GM12878 (cell line): ENCODE results near the gene CAMK4. TPM values are rescaled to one million over a fixed set of nuclear protein-coding genes. Genes with fewer than 3 reads are reported as not detected.
A peak's percentile ranks its signal among the peaks of the same experiment; 100 is the strongest.

Source experiments
- ATAC-seq: fragments of 200-7000 bp; cut with Tn5 transposase; 3 replicates; pipeline ENCODE4 v1.9.1; 2020; ENCODE audit warnings: mild to moderate bottlenecking, moderate library complexity
- BruUV-seq: library from RNA; stranded (reverse); fragments of 400-500 nt; replicated peaks from 2 replicates; lab custom pipeline; 2021; lab: Mats Ljungman, UMichigan
- CTCF ChIA-PET: fragments of 300-600 bp; sonication (Branson Sonifier 250); formaldehyde crosslinking; extraction: SDS; loops from one replicate; lab custom pipeline; 2021; ENCODE audit warnings: inconsistent platforms; lab: Yijun Ruan, JAX
- POLR2A ChIA-PET: fragments of 350-600 bp; formaldehyde crosslinking; extraction: SDS; loops from one replicate; lab custom pipeline; 2021; ENCODE audit warnings: inconsistent platforms; lab: Charles Lee
- RAD21 ChIA-PET: fragments of 300-600 bp; sonication (Branson Sonifier 250); formaldehyde crosslinking; loops from one replicate; lab custom pipeline; 2023; ENCODE audit warnings: antibody characterized with exemption; ENCODE audit not compliant: unreplicated experiment; lab: Charles Lee
- SMC1A ChIA-PET: fragments of 300-600 bp; sonication (Branson Sonifier 250); formaldehyde crosslinking; loops from one replicate; lab custom pipeline; 2023; ENCODE audit not compliant: unreplicated experiment, uncharacterized antibody; lab: Charles Lee
- DNase-seq: peaks from one replicate; pipeline ENCODE4 v3.0.0-alpha.2; 2011; ENCODE audit warnings: low read depth, low spot score
- FAIRE-seq: peaks from 3 replicates; lab custom pipeline; 2011; peaks lifted over from hg19 to GRCh38; lab: Jason Lieb, UNC
- H2AFZ ChIP-seq: 2 replicates; pipeline ENCODE4 v1.6.0; 2011; ENCODE audit warnings: low read depth, low read length, control low read depth; ENCODE audit not compliant: control insufficient read depth
- H3K27ac ChIP-seq: 2 replicates; pipeline ENCODE4 v1.5.1; 2011; ENCODE audit warnings: control low read depth; ENCODE audit not compliant: control insufficient read depth, insufficient read depth
- H3K27me3 ChIP-seq, 2 experiments: replicated peaks in 1 of 2; 2 replicates each; pipeline versions ENCODE4 v1.6.0 to v1.6.1; 2011; ENCODE audit warnings: low read length in 1 of 2; ENCODE audit not compliant: control insufficient read depth in 2 of 2, insufficient read depth in 2 of 2
- H3K36me3 ChIP-seq, 2 experiments: 2 replicates each; pipeline ENCODE4 v1.5.1; 2011; ENCODE audit warnings: low read length in 1 of 2; ENCODE audit not compliant: control insufficient read depth in 2 of 2, insufficient read depth in 2 of 2
- H3K4me1 ChIP-seq: 2 replicates; pipeline ENCODE4 v1.6.1; 2011; ENCODE audit warnings: mild to moderate bottlenecking, low read length, moderate library complexity, mixed read lengths; ENCODE audit not compliant: control insufficient read depth, insufficient read depth
- H3K4me2 ChIP-seq: 2 replicates; pipeline ENCODE4 v1.6.0; 2011; ENCODE audit warnings: control low read depth; ENCODE audit not compliant: control insufficient read depth, insufficient read depth
- H3K4me3 ChIP-seq: fragments of 200-600 bp; sonication (generic); 2 replicates; pipeline ENCODE4 v1.5.1; 2016
- H3K79me2 ChIP-seq: 2 replicates; pipeline ENCODE4 v1.6.0; 2011; ENCODE audit warnings: low read length; ENCODE audit not compliant: control insufficient read depth, insufficient read depth
- H3K9ac ChIP-seq: 2 replicates; pipeline ENCODE4 v1.8.0; 2011; ENCODE audit warnings: low read length, control low read depth, mixed read lengths; ENCODE audit not compliant: control insufficient read depth, insufficient read depth
- H3K9me3 ChIP-seq: replicated peaks from 3 replicates; pipeline ENCODE4 v1.5.1; 2011; ENCODE audit warnings: mild to moderate bottlenecking, low read length; ENCODE audit not compliant: control insufficient read depth, insufficient read depth
- H4K20me1 ChIP-seq: 2 replicates; pipeline ENCODE4 v1.6.0; 2011; ENCODE audit not compliant: control insufficient read depth, insufficient read depth
- ASH2L ChIP-seq: fragments of 300-600, 200-600 bp; sonication (generic); IDR thresholded peaks from 2 replicates; pipeline ENCODE4 v1.6.1; 2017; ENCODE audit warnings: low read depth, mild to moderate bottlenecking, borderline replicate concordance
- CBX5 ChIP-seq: sonication (generic); IDR thresholded peaks from 2 replicates; pipeline ENCODE4 v1.6.1; 2016; ENCODE audit warnings: low read depth, moderate library complexity, mild to moderate bottlenecking, inconsistent platforms
- KAT2A ChIP-seq: conservative IDR thresholded peaks from 2 replicates; pipeline ENCODE4 v1.6.1; 2011; ENCODE audit warnings: low read depth, low read length; ENCODE audit not compliant: control insufficient read depth
- SPI1 ChIP-seq: IDR thresholded peaks from 2 replicates; pipeline ENCODE4 v1.6.1; 2011; ENCODE audit warnings: low read depth, mild to moderate bottlenecking, low read length, moderate library complexity, borderline replicate concordance; ENCODE audit not compliant: insufficient read depth
- YY1 ChIP-seq: IDR thresholded peaks from 2 replicates; pipeline ENCODE4 v1.6.1; 2011; ENCODE audit warnings: low read depth, mild to moderate bottlenecking, low read length
- WGBS: methylation state at CpG from one replicate; pipeline ENCODE4 v1.1.6; 2016; ENCODE audit warnings: low lambda C conversion rate; ENCODE audit not compliant: insufficient replicate concordance, insufficient coverage; ENCODE audit errors: missing lambda C conversion rate; 5-methylcytosine and 5-hydroxymethylcytosine counted together
- in situ Hi-C: fragments of 300-500 bp; cut with MboI; formaldehyde crosslinking; loops from 9 replicates; pipeline ENCODE4 v1.14.3; 2018; ENCODE audit warnings: mixed read lengths
- intact Hi-C: fragments of 100-400 bp; cut with micrococcal nuclease; formaldehyde crosslinking; loops from one replicate; pipeline ENCODE4 v1.14.2; 2022; ENCODE audit not compliant: unreplicated experiment
- polyA plus RNA-seq, 11 experiments: library from polyadenylated mRNA; depleted of rRNA in 4 of 11; unstranded in 6 of 11; stranded (reverse) in 5 of 11; fragments of >200 nt; fragmentation: Nextera tagmentation in 4 of 11; fragmentation: Illumina TruSeq in 1 of 11; extraction: Ambion mirVana in 4 of 11; extraction: Trizol in 1 of 11; gene quantifications; 1 replicate in 1 of 11; 2 replicates in 10 of 11; pipeline versions ENCODE4 v1.2.1 to v1.2.3, GENCODE V29; 2011 to 2016; ENCODE audit warnings: inconsistent platforms in 2 of 11, missing spikeins in 2 of 11, low read depth in 1 of 11
- total RNA-seq, 4 experiments: library from RNA; depleted of rRNA in 3 of 4; stranded (reverse); fragments of >200 nt in 3 of 4; fragmentation: Illumina TruSeq in 1 of 4; extraction: Trizol in 1 of 4; gene quantifications; 2 replicates each; pipeline versions ENCODE4 v1.2.1 to v1.2.3, GENCODE V29; 2013 to 2021
- TF ChIP-seq, protein P1 (sequence below): fragments of 150-350 bp; IDR thresholded peaks from 2 replicates; pipeline ENCODE4 v1.6.1; 2016; ENCODE audit warnings: low read depth, low read length

The CAMK4 gene
- total and polyA plus RNA-seq, 10 of the 15 experiments (the other 5 are each of a cell fraction or from before 2014, with no cell fraction given), result 13.3 to 51.9 (median 35.3) TPM

DNA sequence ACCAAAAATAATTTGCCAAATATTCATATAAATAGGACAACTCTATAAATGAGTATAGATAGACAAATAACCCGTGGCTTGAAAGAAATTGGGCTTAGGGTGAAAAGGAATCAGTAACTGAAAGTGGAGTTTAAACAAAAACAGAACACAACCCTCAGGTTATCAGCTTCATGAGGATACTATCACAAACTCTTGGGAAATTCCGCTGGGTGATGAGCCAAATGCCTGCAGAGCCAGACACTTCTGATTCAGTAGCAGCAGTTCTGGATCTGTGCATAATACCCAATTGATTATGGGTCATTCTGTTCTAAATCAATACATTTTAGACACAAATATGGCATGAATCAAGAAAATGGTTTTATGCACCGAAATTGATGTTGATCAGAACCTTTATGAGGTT, 72.4 kb downstream of the CAMK4 start (continued):
- TF ChIP-seq KAT2A (no peak), SPI1 (no peak)

DNA sequence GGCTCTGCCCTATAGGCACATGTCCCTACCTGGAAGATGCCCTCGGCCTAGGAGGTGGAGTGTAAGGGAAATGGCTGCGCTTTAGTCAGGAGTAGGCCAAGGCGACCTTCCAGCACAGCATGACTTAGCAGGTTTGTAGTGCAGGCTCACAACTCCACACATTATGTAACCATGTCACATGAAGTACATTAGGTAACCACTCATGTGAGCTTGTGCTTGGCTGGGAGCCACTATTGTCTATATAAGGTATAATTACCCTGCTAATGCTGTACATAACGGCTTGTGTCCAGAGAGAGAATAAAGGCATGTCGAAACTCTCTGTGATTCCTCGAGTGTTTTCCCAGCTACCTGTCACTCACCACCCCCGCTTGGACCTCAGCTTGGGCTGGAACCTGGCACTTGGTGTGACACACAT, 74.9 kb downstream of the CAMK4 start:
- Histone ChIP-seq H3K36me3 (peaks cover 0 to 2% of the 10 kb centered on the region in 2 experiments; a peak in 2 of 4 replicates), H3K4me2 (no peak overlapping the region), H3K4me1 (no peaks in the 10 kb centered on the region), H3K4me3 (peak overlapping the region; percentile 29; the same call in 1 of the 2 replicates), H3K27ac (no peak overlapping the region), H3K9ac (no peak overlapping the region), H3K9me3 (peaks cover 21% of the 10 kb centered on the region), H4K20me1 (no peaks in the 10 kb centered on the region), H2AFZ (no peak overlapping the region), H3K79me2 (peaks cover 5% of the 10 kb centered on the region), H3K27me3 (no peaks in the 10 kb centered on the region)
- no peak for FAIRE-seq
- no peak; the same call in 2 of the 3 replicates for ATAC-seq
- TF ChIP-seq CBX5 (peak; percentile 86; the same call in 1 of the 2 replicates), YY1 (0 out of 2 replicates have a peak, but pooled peaks have one; percentile 22), ASH2L (no peak)
- TF ChIP-seq, protein P1, sequence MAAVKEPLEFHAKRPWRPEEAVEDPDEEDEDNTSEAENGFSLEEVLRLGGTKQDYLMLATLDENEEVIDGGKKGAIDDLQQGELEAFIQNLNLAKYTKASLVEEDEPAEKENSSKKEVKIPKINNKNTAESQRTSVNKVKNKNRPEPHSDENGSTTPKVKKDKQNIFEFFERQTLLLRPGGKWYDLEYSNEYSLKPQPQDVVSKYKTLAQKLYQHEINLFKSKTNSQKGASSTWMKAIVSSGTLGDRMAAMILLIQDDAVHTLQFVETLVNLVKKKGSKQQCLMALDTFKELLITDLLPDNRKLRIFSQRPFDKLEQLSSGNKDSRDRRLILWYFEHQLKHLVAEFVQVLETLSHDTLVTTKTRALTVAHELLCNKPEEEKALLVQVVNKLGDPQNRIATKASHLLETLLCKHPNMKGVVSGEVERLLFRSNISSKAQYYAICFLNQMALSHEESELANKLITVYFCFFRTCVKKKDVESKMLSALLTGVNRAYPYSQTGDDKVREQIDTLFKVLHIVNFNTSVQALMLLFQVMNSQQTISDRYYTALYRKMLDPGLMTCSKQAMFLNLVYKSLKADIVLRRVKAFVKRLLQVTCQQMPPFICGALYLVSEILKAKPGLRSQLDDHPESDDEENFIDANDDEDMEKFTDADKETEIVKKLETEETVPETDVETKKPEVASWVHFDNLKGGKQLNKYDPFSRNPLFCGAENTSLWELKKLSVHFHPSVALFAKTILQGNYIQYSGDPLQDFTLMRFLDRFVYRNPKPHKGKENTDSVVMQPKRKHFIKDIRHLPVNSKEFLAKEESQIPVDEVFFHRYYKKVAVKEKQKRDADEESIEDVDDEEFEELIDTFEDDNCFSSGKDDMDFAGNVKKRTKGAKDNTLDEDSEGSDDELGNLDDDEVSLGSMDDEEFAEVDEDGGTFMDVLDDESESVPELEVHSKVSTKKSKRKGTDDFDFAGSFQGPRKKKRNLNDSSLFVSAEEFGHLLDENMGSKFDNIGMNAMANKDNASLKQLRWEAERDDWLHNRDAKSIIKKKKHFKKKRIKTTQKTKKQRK, result peak; percentile 75
- DNase-seq, result no peak
- no TSS peak for BruUV-seq
- SMC1A ChIA-PET, result interaction anchor here (0.5 to 1.4 kb wide), 4 partner anchors 12 to 78 kb away, joined by 3 to 5 read pairs (median 4); no protein-coding TSS in a partner anchor
- RAD21 ChIA-PET, result no interaction called here
- in situ Hi-C loops, result no loop called here
- WGBS, result 91% methylated on average over 7 of the region's 7 CpGs
- POLR2A ChIA-PET, result no interaction called here
- intact Hi-C loops, result no loop called here
- CTCF ChIA-PET, result interaction anchor here (0.8 kb wide), 1 partner anchor 10 kb away, joined by 3 read pairs; no protein-coding TSS in a partner anchor
